ENCODE measurements around the gene LAMA2.
A peak's percentile ranks its signal among the peaks of the same experiment; 100 is the strongest.

The LAMA2 gene

GRCh38 chr6:129454488-129454887 lies 571.5 kb downstream of the LAMA2 start:
- DNase-seq: no peak
- in situ Hi-C loops (cut with HindIII; ENCODE audit: low pct_ligation_motif_present, low sequenced_read_pairs): no loop called here
- TF ChIP-seq, protein P1, sequence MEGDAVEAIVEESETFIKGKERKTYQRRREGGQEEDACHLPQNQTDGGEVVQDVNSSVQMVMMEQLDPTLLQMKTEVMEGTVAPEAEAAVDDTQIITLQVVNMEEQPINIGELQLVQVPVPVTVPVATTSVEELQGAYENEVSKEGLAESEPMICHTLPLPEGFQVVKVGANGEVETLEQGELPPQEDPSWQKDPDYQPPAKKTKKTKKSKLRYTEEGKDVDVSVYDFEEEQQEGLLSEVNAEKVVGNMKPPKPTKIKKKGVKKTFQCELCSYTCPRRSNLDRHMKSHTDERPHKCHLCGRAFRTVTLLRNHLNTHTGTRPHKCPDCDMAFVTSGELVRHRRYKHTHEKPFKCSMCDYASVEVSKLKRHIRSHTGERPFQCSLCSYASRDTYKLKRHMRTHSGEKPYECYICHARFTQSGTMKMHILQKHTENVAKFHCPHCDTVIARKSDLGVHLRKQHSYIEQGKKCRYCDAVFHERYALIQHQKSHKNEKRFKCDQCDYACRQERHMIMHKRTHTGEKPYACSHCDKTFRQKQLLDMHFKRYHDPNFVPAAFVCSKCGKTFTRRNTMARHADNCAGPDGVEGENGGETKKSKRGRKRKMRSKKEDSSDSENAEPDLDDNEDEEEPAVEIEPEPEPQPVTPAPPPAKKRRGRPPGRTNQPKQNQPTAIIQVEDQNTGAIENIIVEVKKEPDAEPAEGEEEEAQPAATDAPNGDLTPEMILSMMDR (IDR thresholded peaks at IDR 0.05; ENCODE audit: low read depth, low read length, missing control alignments): no peak
- H3K4me3 ChIP-seq (ENCODE audit: low read depth, low read length): no peak overlapping the region
- no peak overlapping the region for H3K27ac ChIP-seq
- H3K36me3 ChIP-seq (replicated peaks): no peaks in the 10 kb centered on the region
- H3K27me3 ChIP-seq (replicated peaks): no peaks in the 10 kb centered on the region

DNA sequence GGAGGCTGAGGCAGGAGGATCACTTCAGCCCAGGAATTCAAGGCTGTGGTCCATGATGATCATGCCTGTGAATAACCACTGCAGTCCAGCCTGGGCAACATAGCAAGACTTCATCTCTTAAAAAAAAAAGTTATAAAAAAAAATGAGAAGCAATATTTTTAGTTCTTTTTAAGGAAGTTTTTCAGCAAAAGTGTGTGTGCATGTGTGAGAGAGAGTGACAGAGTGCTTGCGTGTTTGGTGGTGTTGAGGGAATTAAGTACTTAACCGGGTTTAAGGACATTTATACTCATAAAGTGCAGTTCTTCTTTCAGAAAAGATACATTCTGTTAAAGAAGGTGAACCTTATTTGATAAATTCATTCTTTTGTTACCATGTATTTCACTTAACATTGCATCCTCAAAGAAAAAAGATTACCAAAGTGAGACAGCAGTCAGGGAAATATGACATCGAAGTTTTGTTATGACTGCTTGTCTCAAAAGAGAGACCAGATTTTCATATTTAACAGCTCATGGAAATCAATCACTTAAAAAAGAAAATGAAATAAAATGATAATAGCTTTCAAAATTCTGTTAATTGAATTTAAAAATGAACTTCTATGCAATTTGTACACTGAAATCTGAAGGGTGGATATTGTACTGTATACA lies 572.3 kb downstream of the LAMA2 start:
- Histone ChIP-seq H3K4me3 (ENCODE audit: low read depth, low read length) (no peak overlapping the region), H3K27ac (no peak overlapping the region), H3K27me3 (replicated peaks) (no peaks in the 10 kb centered on the region), H3K36me3 (replicated peaks) (no peaks in the 10 kb centered on the region)
- in situ Hi-C loops (cut with HindIII; ENCODE audit: low pct_ligation_motif_present, low sequenced_read_pairs): no loop called here
- no peak for DNase-seq
- TF ChIP-seq, protein P1 (IDR thresholded peaks at IDR 0.05; ENCODE audit: low read depth, low read length, missing control alignments): no peak

DNA sequence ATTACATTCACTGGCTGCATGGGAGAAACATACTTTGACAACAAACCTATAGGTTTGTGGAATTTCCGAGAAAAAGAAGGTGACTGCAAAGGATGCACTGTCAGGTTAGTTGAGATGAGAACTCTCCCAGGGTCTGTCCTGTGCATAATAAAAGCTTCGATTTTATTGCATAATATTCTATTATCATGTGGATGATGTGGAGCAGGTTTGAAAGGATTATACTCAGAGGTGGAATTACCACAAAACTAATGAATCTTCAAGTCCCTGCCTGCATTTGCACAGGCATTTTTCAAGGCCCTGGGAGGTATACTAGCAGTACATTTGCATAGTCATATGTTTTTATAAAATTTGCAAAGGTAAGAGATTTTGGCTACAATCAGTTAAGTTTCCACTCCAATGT lies 577.3 kb downstream of the LAMA2 start:
- TF ChIP-seq, protein P1 (IDR thresholded peaks at IDR 0.05; ENCODE audit: low read depth, low read length, missing control alignments): no peak

DNA sequence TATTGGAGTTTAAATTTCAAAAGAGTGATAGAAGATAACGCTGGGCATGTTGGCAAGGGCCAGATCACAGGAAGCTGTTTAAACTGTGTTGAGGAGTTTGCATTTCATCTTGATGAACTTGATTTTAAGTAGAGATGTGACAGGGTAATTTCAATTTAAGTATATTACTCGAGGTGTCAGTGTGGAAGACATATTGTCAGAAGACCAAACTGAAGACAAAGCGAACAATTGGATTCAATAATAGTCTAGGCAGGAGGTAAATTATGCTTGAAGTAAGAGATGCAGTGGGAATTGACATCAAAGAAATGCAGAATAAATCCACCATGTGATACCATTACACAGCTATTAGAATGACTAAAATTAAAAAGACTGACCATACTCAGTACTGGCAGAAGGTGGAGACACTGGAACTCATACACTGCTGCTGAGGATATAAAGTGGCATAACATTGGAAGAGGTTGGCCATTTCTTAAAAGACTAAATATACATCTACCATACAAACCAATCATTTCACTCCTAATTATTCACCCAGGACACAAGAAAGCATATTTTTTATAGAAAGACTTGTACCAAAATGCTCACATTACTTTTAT lies 586.2 kb downstream of the LAMA2 start:
- TF ChIP-seq, protein P1 (IDR thresholded peaks at IDR 0.05; ENCODE audit: low read depth, low read length, missing control alignments): no peak
- Histone ChIP-seq H3K4me3 (ENCODE audit: low read depth, low read length) (no peak overlapping the region), H3K27me3 (replicated peaks) (no peaks in the 10 kb centered on the region), H3K36me3 (replicated peaks) (no peaks in the 10 kb centered on the region), H3K27ac (no peak overlapping the region)
- in situ Hi-C loops (cut with HindIII; ENCODE audit: low pct_ligation_motif_present, low sequenced_read_pairs): no loop called here
- peak; percentile 7 for DNase-seq

More for the DNA sequence above, 577.3 kb downstream of the LAMA2 start:
- no peak for DNase-seq
- no peak overlapping the region for H3K27ac ChIP-seq
- H3K4me3 ChIP-seq (ENCODE audit: low read depth, low read length): no peak overlapping the region
- in situ Hi-C loops (cut with HindIII; ENCODE audit: low pct_ligation_motif_present, low sequenced_read_pairs): no loop called here
- no peaks in the 10 kb centered on the region for H3K36me3 ChIP-seq (replicated peaks)
- no peaks in the 10 kb centered on the region for H3K27me3 ChIP-seq (replicated peaks)

GRCh38 chr6:129472239-129472638 lies 589.3 kb downstream of the LAMA2 start:
- no peaks in the 10 kb centered on the region for H3K36me3 ChIP-seq (replicated peaks)
- H3K27me3 ChIP-seq (replicated peaks): no peaks in the 10 kb centered on the region
- DNase-seq: no peak
- TF ChIP-seq, protein P1 (IDR thresholded peaks at IDR 0.05; ENCODE audit: low read depth, low read length, missing control alignments): no peak
- in situ Hi-C loops (cut with HindIII; ENCODE audit: low pct_ligation_motif_present, low sequenced_read_pairs): no loop called here
- no peak overlapping the region for H3K27ac ChIP-seq
- H3K4me3 ChIP-seq (ENCODE audit: low read depth, low read length): no peak overlapping the region

DNA sequence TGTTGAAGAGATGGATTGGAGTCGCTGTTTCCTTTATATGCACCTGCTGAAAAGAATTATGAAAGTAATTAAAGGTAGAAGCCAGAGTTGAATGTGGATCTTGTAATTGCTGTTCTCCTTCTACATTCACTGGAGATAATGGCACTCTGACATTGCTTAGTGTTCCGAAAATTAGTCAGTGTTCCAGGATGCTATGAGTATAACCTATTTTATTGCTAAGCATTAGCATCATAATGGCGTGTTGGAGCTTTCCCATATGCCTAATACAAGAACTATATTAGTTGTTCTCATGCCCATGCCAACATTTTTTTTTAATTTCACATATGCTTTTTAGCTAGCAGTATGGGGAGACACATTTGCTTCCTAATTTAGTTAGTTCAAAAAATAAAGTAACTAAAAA lies 590.6 kb downstream of the LAMA2 start:
- no peak for DNase-seq
- Histone ChIP-seq H3K27me3 (replicated peaks) (no peaks in the 10 kb centered on the region), H3K36me3 (replicated peaks) (no peaks in the 10 kb centered on the region), H3K4me3 (ENCODE audit: low read depth, low read length) (no peak overlapping the region), H3K27ac (no peak overlapping the region)
- TF ChIP-seq, protein P1 (IDR thresholded peaks at IDR 0.05; ENCODE audit: low read depth, low read length, missing control alignments): no peak
- in situ Hi-C loops (cut with HindIII; ENCODE audit: low pct_ligation_motif_present, low sequenced_read_pairs): no loop called here
